HG03439 (cell line): ENCODE results near the gene SLC25A25.
"Not testable (repeated sequence)": the region's sequence is repeated elsewhere in the genome, so short reads cannot be mapped to it uniquely, and the experiment has no call there.

Experiments used
- ATAC-seq: cut with Tn5 transposase; IDR thresholded peaks from one replicate; pipeline ENCODE4 v1.9.1; 2021; ENCODE audit warnings: mild to moderate bottlenecking, moderate library complexity; ENCODE audit not compliant: unreplicated experiment

Gene SLC25A25

GRCh38 chr9:128067645-128068385 lies at the start of gene SLC25A25:
Gene SLC25A25, plus strand, starts transcription at chr9:128068232. Its CDS starts 88 bp downstream, at chr9:128068320.
- ATAC-seq, result peak; percentile 64

- ATAC-seq, result no peak
Observed at GRCh38 chr9:128020692-128021091, 47.3 kb upstream of the SLC25A25 start.

- no peak for ATAC-seq
Observed at GRCh38 chr9:128021098-128021497, 46.9 kb upstream of the SLC25A25 start.

DNA sequence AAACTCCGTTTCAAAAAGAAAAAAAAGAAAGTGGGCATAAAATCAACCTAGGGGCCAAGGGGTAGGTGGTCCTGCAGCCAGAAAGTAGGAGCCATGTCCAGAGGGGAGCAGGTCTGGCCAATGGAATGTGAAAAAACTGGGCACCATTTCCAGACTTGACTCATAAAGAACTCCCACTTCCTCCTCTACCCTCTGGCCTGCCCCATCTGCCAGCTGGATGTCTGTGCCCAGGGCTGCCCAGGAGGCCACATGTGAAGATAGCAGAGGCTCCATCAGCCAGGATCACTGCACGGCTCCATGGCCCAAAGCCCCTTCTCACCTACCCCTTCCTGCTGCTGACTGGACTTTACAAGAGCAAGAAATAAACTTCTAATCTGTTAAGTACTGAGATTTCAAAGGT lies 45.1 kb upstream of the SLC25A25 start:
- no peak for ATAC-seq

DNA sequence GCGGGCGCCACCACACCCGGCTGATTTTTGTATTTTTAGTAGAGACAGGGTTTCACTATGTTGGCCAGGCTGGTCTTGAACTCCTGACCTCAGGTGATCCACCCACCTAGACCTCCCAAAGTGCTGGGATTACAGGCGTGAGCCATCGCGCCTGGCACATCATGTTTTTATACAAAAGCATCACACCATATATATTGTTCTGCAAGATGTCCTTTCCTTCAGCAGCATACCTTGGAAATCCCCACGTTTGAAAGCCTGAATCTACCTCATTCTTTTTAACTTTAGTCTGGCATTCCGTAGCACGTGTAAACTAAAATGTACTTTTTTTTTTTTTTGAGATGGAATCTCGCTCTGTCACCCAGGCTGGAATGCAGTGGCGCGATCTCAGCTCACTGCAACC lies 44.4 kb upstream of the SLC25A25 start:
- ATAC-seq, result not testable (repeated sequence)

DNA sequence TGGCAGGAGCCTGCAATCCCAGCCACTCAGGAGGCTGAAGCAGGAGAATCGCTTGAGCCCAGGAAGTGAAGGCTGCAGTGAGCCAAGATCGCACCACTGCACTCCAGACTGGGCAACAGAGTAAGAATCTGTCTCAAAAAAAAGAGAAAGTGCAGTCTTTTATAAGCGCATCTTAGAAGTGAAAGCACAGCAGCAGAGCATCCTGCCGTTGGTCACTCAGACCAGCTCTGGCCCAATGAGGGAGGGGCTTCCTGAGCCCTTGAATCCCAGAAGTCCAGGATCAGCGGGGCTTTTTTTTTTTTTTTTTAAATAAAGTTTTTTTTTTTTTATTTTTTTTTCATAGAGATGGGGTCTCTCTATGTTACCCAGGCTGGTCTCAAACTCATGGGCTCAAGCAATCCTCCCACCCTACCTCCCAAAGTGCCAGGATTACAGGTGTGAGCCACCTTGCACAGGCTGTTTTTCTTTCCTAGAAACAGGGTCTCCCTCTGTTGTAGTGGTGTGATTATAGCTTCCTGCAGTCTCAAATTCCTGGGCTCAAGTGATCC lies 43.2 kb upstream of the SLC25A25 start:
- no peak for ATAC-seq

- ATAC-seq, result no peak
Observed at GRCh38 chr9:128025736-128026135, 42.3 kb upstream of the SLC25A25 start.

- ATAC-seq, result no peak
Observed at GRCh38 chr9:128026255-128026772, 41.7 kb upstream of the SLC25A25 start.

DNA sequence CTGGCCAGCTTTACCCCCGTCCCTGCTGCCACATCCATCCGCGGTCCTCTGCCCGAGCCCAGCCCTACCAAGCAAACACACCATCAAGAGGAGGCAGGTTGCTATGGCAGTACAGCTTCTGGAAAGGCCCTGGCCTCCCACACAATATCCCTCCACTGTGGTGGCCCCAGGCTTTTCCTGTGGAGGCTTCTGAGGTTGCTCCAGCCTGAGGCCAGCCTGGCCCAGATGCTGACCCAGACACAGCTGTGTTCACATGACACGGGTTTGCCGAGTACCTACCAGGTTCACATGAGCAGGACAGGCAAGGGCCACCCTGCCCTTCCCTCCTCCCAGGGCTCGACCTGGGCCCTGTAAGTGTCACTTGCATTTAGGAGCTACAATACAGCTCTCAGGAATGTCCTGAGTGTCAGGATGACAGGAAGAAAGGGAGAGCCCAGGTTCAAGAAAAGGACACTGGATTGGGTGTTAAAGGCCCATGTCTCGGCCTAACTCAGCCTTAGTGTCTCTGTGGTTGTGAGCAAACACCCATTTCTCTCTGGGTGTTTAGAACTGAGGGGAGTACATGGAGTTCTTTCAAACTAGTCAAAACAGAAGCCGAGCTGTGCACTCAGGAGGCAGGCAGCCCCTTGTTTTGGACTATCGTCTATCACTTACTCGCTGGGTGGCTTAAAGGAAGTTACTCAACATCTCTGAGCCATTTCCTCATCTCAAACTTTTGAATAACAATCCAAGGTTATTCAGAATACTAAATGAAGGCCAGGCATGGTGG lies 41.1 kb upstream of the SLC25A25 start:
- ATAC-seq, result no peak

- ATAC-seq, result no peak
Observed at GRCh38 chr9:128027705-128028104, 40.3 kb upstream of the SLC25A25 start.

GRCh38 chr9:128033609-128034008 lies 34.4 kb upstream of the SLC25A25 start:
- ATAC-seq, result no peak

GRCh38 chr9:128034821-128035652 lies 33.0 kb upstream of the SLC25A25 start:
- peak; percentile 40 for ATAC-seq

- not testable (repeated sequence) for ATAC-seq
Observed at GRCh38 chr9:128036522-128036921, 31.5 kb upstream of the SLC25A25 start.

DNA sequence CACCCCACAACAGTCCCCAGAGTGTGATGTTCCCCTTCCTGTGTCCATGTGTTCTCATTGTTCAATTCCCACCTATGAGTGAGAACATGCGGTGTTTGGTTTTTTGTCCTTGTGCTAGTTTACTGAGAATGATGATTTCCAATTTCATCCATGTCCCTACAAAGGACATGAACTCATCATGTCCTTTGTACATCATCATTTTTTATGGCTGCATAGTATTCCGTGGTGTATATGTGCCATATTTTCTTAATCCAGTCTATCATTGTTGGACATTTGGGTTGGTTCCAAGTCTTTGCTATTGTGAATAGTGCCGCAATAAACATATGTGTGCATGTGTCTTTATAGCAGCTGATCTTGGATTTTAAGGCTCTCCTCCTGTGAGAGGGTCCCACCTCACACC lies 27.2 kb upstream of the SLC25A25 start:
- ATAC-seq, result not testable (repeated sequence)

DNA sequence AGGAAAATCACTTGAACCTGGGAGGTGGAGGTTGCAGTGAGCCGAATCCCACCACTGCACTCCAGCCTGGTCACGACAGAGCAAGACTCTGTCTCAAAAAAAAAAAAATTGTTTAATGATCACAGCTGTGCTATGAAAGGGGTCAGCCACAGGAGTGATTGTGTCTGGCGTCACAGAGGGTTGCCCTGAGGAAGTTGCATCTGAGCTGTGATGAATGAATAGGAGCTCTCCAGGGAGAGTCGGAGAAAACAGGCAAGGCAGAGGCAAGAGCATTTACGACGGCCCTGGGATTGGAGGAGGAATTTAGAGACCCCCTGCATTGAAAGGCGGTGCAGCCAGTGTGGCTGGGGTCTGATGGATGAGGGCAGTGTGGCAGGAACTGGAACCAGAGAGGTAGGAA lies 26.0 kb upstream of the SLC25A25 start:
- no peak for ATAC-seq

GRCh38 chr9:128043467-128043868 lies 24.6 kb upstream of the SLC25A25 start:
- ATAC-seq, result no peak

DNA sequence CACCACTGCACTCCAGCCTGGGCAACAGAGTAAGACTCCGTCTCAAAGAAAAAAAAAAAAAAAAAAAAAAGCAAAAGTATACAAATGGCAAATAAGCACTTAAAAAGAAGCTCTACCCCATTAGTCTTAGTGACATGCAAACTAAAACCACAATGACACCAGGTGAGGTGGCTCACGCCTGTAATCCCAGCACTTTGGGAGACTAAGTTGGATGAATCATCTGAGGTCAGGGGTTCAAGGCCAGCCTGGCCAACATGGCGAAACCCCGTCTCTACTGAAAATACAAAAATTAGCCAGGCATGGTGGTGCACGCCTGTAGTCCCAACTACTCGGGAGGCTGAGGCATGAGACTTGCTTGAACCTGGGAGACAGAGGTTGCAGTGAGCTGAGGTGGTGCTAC lies 22.6 kb upstream of the SLC25A25 start:
- ATAC-seq, result not testable (repeated sequence)

DNA sequence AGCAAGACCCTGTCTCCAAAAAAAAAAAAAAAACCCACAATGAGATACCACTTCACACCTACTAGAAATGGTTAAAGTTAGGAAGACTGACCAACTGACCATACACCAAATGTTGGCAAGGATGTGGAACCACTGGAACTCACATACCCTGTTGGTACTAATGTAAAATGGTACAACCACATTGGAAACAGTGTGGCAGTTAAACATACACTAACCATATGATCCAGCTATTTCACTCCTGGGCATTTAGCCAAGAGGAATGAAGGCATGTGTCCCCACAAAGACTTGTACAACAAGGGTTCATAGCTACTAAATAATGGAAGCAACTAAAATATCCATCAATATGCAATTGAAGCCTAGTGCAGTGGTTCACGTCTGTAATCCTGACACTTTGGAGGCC lies 22.2 kb upstream of the SLC25A25 start:
- no peak for ATAC-seq

DNA sequence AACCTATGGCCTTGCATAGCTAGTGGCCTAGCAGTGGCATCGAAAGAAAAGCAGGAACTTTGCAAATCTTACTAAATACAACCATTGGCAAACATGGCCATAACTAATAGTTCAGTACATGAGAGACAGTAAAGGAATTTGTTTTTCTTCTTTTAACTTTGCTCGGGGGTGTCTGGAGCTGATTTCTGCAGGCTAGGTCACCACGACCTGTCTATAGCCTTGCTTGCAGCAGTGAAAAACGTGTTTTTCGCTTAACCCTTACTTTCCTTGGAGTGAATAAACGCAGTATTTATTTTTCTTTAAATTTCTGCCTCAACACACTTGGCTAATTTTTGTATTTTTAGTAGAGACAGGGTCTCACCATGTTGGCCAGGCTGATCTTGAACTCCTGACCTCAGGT lies 20.8 kb upstream of the SLC25A25 start:
- no peak for ATAC-seq

GRCh38 chr9:128048663-128049062 lies 19.4 kb upstream of the SLC25A25 start:
- no peak for ATAC-seq

DNA sequence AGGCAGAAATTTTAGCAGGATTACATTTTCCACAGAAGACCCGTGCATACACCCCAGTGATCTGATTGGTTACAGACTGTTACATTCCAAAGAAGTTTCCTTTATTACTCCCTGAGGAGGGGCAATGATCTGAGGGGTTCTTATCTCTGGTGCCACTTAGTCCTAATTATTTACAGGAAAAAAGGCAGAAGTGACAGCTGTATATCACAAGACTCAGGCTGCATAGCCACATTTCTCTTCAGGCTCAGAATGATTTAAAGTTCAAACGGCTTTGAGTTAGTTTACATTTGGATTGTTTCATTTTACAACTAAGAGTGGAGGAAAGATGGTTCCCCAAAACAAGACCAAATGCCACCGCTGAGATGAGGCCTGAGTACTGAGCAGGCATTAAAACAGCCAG lies 18.2 kb upstream of the SLC25A25 start:
- no peak for ATAC-seq
